GM18507 (cell line): ENCODE data around the gene MOV10L1.

Experiments used
- DNase-seq: peaks from one replicate; pipeline ENCODE4 v3.0.0; 2011; ENCODE audit warnings: low read depth; ENCODE audit not compliant: insufficient read length; ENCODE audit errors: extremely low spot score
- FAIRE-seq: peaks from 2 replicates; lab custom pipeline; 2011; peaks lifted over from hg19 to GRCh38; lab: Jason Lieb, UNC

MOV10L1 gene

GRCh38 chr22:50089682-50090411, at the start of gene MOV10L1:
TSS of gene MOV10L1 (plus strand) at chr22:50090006. CDS start at chr22:50090089, 83 bp downstream.
- FAIRE-seq (no peak), DNase-seq (no peak)

- DNase-seq (no peak), FAIRE-seq (no peak)
Observed at GRCh38 chr22:50040717-50041116, 49.1 kb upstream of the MOV10L1 start.

- FAIRE-seq: no peak
- DNase-seq: no peak
Observed at GRCh38 chr22:50041361-50042065, 48.3 kb upstream of the MOV10L1 start.

- DNase-seq (no peak), FAIRE-seq (no peak)
Observed at GRCh38 chr22:50044485-50045118, 45.2 kb upstream of the MOV10L1 start.

GRCh38 chr22:50045211-50046018, 44.4 kb upstream of the MOV10L1 start:
- FAIRE-seq (no peak), DNase-seq (no peak)

- FAIRE-seq (no peak), DNase-seq (no peak)
Observed at GRCh38 chr22:50046019-50046415, 43.8 kb upstream of the MOV10L1 start.

- no peak for DNase-seq
- no peak for FAIRE-seq
Observed at GRCh38 chr22:50046481-50047245, 43.1 kb upstream of the MOV10L1 start.

GRCh38 chr22:50047346-50047745, 42.5 kb upstream of the MOV10L1 start:
- no peak for DNase-seq
- no peak for FAIRE-seq

GRCh38 chr22:50048061-50048765, 41.6 kb upstream of the MOV10L1 start:
- FAIRE-seq (no peak), DNase-seq (no peak)

GRCh38 chr22:50048836-50049235, 41.0 kb upstream of the MOV10L1 start:
- FAIRE-seq (no peak), DNase-seq (no peak)

- FAIRE-seq: no peak
- no peak for DNase-seq
Observed at GRCh38 chr22:50049299-50050195, 40.3 kb upstream of the MOV10L1 start.

- DNase-seq (no peak), FAIRE-seq (no peak)
Observed at GRCh38 chr22:50051930-50052329, 37.9 kb upstream of the MOV10L1 start.

- FAIRE-seq (no peak), DNase-seq (no peak)
Observed at GRCh38 chr22:50053861-50054260, 35.9 kb upstream of the MOV10L1 start.

- no peak for DNase-seq
- FAIRE-seq: no peak
Observed at GRCh38 chr22:50056214-50056972, 33.4 kb upstream of the MOV10L1 start.

- no peak for DNase-seq
- FAIRE-seq: no peak
Observed at GRCh38 chr22:50057278-50058060, 32.3 kb upstream of the MOV10L1 start.
